OCI-M2 (cell line): Measurements from ENCODE around the gene OR8D4.
"Not testable (repeated sequence)": the region's sequence is repeated elsewhere in the genome, so short reads cannot be mapped to it uniquely, and the experiment has no call there.

Experiments used
- DNase-seq: peaks from one replicate; lab custom pipeline; 2025; ENCODE audit not compliant: unreplicated experiment; lab: John Stamatoyannopoulos, UW

OR8D4 gene

GRCh38 chr11:123901867-123902266 lies at the start of gene OR8D4:
OR8D4 (plus strand) TSS chr11:123902167; CDS start chr11:123906432, 4,265 bp downstream.
- no peak for DNase-seq

- no peak for DNase-seq
Measured at GRCh38 chr11:123852321-123852720, 49.6 kb upstream of the OR8D4 start.

GRCh38 chr11:123853038-123853437 lies 48.9 kb upstream of the OR8D4 start:
- DNase-seq = no peak

GRCh38 chr11:123856444-123856843 lies 45.5 kb upstream of the OR8D4 start:
- DNase-seq = no peak

- no peak for DNase-seq
Measured at GRCh38 chr11:123859731-123860130, 42.2 kb upstream of the OR8D4 start.

DNA sequence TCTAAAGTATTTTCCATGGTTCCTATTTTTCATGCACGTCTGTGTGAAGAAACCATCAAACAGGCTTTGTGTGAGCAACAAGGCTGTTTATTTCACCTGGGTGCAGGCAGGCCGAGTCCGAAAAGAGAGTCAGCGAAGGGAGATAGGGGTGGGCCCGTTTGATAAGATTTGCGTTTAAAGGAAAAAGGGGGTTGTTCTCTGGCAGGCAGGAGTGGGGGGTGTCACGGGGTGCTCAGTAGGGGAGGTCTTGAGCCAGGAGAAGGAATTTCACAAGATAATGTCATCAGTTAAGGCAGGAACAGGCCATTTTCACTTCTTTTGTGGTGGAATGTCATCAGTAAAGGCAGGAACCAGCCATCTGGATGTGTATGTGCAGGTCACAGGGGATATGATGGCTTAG lies 36.7 kb upstream of the OR8D4 start:
- DNase-seq = not testable (repeated sequence)

DNA sequence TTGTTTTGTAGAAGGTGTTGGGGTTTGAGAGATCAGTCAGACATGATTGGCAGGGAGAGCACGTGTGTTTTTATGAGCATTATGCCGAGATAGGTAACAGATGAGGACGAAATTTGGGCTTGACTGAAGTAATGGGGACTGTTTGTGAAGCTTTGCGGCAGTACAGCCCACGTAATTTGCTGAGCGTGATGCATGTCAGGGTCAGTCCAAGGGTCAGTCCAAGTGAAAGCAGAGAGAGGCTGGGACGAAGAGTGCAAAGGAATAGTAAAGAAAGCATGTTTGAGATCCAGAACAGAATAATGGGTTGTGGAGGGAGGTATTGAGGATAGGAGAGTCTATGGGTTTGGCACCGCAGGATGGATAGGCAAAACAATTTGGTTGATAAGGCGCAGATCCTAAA lies 34.2 kb upstream of the OR8D4 start:
- DNase-seq = not testable (repeated sequence)

GRCh38 chr11:123880912-123881311 lies 21.1 kb upstream of the OR8D4 start:
- no peak for DNase-seq

GRCh38 chr11:123885570-123885969 lies 16.4 kb upstream of the OR8D4 start, which contains the start of gene TMEM225:
TMEM225 (minus strand) TSS chr11:123885670; CDS start chr11:123885425, 245 bp downstream.
- DNase-seq = no peak

- DNase-seq = no peak
Measured at GRCh38 chr11:123892031-123892430, 9.9 kb upstream of the OR8D4 start.

- DNase-seq = no peak
Measured at GRCh38 chr11:123899792-123900191, 2.2 kb upstream of the OR8D4 start.

- no peak for DNase-seq
Measured at GRCh38 chr11:123903932-123904331, 2.0 kb downstream of the OR8D4 start.

DNA sequence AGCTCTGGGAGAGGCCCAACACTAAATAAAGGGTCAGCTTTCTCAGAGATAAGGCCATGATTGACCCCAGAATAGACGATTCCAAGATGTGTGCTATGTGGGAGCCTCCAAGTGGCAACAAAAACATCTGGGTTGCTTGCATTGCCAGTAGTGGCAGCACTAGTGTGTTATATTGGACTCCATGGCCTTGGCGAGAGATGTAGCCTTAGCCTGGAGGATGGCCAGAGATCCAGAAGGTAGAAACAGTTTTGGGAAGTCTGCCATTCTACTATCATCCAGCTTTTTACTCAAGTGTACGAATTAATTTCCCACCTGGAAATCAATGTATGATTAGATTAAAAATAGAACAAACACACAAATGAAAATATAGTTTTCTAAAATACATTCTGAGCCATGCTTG lies 3.0 kb downstream of the OR8D4 start:
- no peak for DNase-seq

DNA sequence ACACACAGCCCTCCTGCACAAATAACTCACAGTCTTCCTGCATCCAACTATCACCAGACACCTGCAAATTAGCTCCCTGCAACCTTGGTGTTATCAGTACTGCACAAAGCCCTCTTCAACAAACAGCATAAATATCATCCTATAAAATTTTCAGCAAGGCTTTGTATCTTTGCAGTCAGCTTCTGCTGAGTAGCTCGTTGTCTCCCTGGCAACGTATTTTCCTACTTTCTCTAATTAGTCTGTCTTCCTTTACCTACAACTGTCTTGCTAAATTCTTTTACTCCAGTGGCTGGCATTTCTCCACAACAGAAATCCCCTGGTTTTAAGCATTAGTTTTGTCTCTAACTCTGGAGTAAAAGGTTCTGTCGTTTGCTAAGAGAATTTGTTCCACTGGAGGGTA lies 3.9 kb downstream of the OR8D4 start:
- DNase-seq = no peak

- no peak for DNase-seq
Measured at GRCh38 chr11:123920943-123921342, 19.0 kb downstream of the OR8D4 start.

DNA sequence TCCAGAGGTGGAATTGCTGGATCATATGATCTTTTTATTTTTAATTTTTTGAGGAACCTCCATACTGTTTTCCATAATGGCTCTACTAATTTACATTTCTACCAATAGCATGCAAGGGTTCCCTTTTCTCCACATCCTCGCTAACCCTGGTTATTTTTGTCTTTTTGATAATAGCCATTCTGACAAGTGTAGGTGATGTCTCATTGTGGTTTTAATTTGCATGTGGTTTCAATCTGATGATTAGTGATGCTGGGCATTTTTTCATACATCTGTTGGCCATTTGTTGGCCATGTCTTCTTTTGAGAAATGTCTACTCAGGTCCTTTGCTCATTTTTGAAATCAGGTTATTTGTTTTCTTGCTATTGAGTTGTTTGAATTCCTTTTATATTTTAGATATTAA lies 22.1 kb downstream of the OR8D4 start:
- no peak for DNase-seq

DNA sequence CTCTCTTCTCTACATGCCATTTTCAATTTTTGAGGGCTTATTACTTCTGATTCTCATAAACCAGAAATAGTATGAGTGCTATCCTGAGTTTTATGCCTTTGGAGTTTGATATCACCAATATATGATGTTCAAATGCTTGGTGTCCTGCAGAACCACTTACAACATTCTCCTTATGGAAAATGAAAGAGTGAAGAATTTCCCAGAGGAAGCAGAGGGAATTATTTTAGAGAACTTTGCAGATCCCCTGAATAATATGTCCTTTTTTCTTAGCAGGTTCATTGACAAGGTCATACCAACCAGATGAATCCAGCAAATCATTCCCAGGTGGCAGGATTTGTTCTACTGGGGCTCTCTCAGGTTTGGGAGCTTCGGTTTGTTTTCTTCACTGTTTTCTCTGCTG lies 37.4 kb downstream of the OR8D4 start, which contains the start of gene OR4D5:
Gene OR4D5 (plus strand): TSS at position 301 of the 400 bp plus-strand sequence. CDS start 0 bp downstream, at position 301.
- no peak for DNase-seq

- no peak for DNase-seq
Measured at GRCh38 chr11:123942413-123942812, 40.4 kb downstream of the OR8D4 start.

DNA sequence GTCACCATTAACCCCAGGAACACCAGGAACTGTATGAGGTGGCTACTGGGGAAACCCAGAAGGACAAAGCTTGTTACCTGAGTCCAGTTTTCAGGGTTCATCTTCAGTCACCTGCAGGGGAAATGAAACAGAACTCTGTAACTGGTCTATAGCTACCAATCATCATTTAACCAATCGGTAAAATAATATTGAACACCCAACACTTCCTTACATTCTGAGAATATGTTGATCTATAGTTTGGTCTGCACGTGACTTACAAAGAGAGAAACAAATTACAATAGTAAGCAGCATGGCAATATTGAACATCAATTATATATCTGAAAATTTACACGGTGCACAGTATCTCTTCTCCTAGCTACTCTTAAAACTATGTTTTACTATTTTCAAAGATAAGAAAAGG lies 41.8 kb downstream of the OR8D4 start, which contains the start of gene OR6T1:
Gene OR6T1 (minus strand): TSS at position 101 of the 400 bp plus-strand sequence. CDS start 0 bp downstream, at position 101.
- DNase-seq = no peak

DNA sequence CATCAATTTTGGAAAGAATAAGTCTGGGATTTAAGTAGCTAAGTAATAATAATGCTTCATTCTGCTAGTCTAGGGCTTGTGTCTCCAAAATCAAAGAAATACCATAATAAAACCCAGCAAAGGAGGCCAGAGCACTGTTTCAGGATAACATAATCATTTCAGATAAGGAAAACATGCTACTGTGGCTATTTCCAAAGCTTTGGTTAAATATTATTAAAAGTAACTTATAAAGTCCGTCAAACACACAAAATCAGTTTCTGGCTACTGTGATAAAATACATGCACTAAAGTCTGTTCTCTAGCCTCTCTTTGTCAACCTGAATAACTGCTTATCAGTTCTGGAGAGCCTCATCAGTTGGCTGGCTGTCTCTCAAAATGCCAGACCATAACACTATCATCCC lies 43.2 kb downstream of the OR8D4 start:
- no peak for DNase-seq

DNA sequence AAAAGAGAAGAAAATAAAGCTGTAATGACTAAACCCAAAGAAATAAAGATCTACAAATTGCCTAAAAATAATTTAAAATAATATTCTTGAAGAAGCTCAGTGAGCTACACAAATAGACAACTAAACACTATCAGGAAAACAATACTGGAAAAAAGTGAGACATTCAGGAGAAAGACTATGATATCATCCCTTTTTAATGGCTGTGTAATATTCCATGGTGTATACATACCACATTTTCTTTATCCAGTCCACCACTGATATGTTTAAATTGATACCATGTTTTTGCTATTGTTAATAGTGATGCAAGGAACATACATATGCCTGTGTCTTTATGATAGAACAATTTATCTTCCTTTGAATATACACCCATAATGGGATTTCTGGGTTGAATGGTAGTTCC lies 54.8 kb downstream of the OR8D4 start:
- DNase-seq = no peak
